ENCODE measurements around the gene AGPAT1.

Gene AGPAT1, protein sequence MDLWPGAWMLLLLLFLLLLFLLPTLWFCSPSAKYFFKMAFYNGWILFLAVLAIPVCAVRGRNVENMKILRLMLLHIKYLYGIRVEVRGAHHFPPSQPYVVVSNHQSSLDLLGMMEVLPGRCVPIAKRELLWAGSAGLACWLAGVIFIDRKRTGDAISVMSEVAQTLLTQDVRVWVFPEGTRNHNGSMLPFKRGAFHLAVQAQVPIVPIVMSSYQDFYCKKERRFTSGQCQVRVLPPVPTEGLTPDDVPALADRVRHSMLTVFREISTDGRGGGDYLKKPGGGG

GRCh38 chr6:32175711-32176475 lies at the start of gene AGPAT1:
TSS of gene AGPAT1 (minus strand) at chr6:32176084. CDS start at chr6:32171496, 4,588 bp downstream.
- no peaks in the 10 kb centered on the region for H3K9me3 ChIP-seq (ENCODE audit: control insufficient read depth, insufficient read depth, low read depth, low read length)
- H3K9ac ChIP-seq (ENCODE audit: low read length), result peak within 1 kb of the TSS; percentile 89
- H3K27me3 ChIP-seq (ENCODE audit: control insufficient read depth, insufficient read depth, low read length), result no peaks in the 10 kb centered on the region
- peaks cover 20% of the 10 kb centered on the region for H3K36me3 ChIP-seq (ENCODE audit: control insufficient read depth, insufficient read depth, low read length)
- peak within 1 kb of the TSS; percentile 90 for H3K4me3 ChIP-seq (ENCODE audit: low read depth, low read length)
- peak within 1 kb of the TSS; percentile 91 for H3K27ac ChIP-seq (ENCODE audit: low read depth, low read length)
- H3K4me1 ChIP-seq (ENCODE audit: control insufficient read depth, insufficient read depth, low read length), result peaks cover 35% of the 10 kb centered on the region; the same call in 1 of the 2 replicates

GRCh38 chr6:32224696-32225095 lies 48.8 kb upstream of the AGPAT1 start:
- no peaks in the 10 kb centered on the region for H3K9me3 ChIP-seq (ENCODE audit: control insufficient read depth, insufficient read depth, low read depth, low read length)
- no peak overlapping the region for H3K27ac ChIP-seq (ENCODE audit: low read depth, low read length)
- H3K4me3 ChIP-seq (ENCODE audit: low read depth, low read length), result no peak overlapping the region
- peaks cover 44% of the 10 kb centered on the region for H3K27me3 ChIP-seq (ENCODE audit: control insufficient read depth, insufficient read depth, low read length)
- H3K36me3 ChIP-seq (ENCODE audit: control insufficient read depth, insufficient read depth, low read length), result no peaks in the 10 kb centered on the region
- no peak overlapping the region for H3K9ac ChIP-seq (ENCODE audit: low read length)
- peaks cover 16% of the 10 kb centered on the region; the same call in 1 of the 2 replicates for H3K4me1 ChIP-seq (ENCODE audit: control insufficient read depth, insufficient read depth, low read length)

DNA sequence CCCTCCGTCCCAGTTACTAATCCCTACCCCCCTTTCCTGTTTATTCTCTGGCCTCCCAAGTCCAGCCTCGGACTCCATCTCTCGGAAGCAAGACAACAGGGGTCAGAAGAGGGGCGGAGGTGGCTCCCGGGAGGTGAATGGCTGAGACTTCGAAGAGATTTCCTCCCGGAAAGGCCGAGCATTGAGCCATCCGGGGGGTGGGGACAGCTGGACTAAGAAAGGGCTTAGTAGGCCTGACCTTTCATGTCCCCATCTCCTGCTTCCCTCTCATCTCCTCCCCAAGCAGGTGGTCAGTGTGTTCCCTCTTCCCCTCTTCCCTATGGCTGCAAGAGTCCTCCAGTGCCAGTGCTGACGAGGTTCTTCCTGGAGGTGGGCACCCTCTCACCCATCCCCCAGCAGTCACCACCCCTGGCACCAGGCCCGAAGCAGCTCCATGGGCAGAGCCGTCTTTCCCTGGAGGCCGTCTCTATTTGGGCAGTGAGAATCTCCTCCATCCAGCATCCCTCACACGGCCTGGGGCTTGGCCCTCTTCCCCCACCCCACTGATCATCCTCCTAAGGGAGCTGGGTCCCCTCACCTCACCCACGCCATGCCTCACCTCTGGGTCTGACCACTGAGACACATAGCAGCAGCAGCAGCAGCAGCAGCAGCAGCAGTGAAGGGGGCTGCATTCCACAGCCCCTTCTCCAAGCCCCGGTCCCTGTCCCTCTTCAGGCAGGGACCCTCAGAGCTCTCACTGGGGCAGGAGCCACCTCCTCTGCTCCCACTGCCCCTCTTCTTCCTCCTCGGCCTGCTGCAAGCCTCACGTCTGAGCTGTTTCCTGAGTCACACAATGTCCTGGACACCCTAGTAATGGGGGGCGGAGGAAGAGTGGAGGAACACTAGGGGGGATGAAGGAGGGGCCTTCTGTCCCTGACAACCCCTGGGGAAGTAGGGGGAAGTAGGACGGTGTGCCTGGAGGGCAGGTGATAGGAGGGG lies 47.7 kb upstream of the AGPAT1 start, which contains the start of gene NOTCH4:
Gene NOTCH4 (minus strand): TSS at position 810 of the 978 bp plus-strand sequence. CDS start 139 bp downstream, at position 671.
- Histone ChIP-seq H3K27me3 (ENCODE audit: control insufficient read depth, insufficient read depth, low read length) (peaks cover 43% of the 10 kb centered on the region), H3K27ac (ENCODE audit: low read depth, low read length) (no peak within 1 kb of the TSS), H3K36me3 (ENCODE audit: control insufficient read depth, insufficient read depth, low read length) (no peaks in the 10 kb centered on the region), H3K9ac (ENCODE audit: low read length) (no peak within 1 kb of the TSS), H3K9me3 (ENCODE audit: control insufficient read depth, insufficient read depth, low read depth, low read length) (no peaks in the 10 kb centered on the region), H3K4me1 (ENCODE audit: control insufficient read depth, insufficient read depth, low read length) (peaks cover 16% of the 10 kb centered on the region; the same call in 1 of the 2 replicates), H3K4me3 (ENCODE audit: low read depth, low read length) (no peak within 1 kb of the TSS)

DNA sequence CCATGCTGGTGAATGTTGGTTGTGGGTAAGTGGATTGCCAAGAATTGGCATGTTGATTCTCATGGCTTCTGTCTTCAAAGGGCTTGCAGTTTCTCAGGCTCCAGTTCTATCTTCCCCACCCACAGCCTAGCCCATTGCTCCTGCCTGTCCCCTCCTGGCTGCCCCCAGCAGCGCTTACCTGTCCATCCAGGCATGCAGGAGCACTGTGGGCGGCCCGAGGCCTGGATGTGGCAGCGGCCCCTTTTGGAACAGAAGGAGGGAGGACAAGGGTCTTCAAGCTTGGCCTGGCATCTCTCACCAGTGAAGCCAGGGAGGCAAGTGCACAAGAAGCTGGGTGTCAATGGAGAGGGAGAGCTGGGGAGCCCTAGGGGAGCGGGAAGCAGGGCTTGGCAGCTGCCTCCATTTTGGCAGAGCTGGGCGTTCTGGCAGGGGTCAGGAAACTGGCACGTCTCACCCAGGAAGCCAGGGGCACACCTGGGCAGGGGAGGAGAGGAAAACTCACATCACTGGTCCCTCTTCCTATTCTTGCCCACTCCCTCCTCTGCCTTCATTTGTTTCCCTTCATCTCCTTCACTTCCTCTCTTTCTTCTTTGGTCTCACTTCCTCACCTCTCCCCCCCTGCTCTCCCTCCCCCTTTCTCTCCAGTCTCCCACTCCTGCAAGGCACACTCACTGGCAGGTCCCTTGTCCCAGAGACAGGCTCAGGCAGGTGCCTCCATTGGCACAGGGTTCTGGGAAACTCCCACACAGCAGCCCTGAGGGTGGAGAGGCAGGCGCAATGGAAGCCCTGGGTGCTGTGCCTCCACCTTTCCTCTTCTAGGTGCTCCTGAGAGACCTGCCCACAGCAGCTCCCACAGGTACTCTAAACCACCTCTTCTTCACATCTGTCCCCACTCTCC lies 46.7 kb upstream of the AGPAT1 start:
- no peak overlapping the region for H3K9ac ChIP-seq (ENCODE audit: low read length)
- H3K4me3 ChIP-seq (ENCODE audit: low read depth, low read length), result no peak overlapping the region
- H3K4me1 ChIP-seq (ENCODE audit: control insufficient read depth, insufficient read depth, low read length), result peaks cover 16% of the 10 kb centered on the region; the same call in 1 of the 2 replicates
- H3K27me3 ChIP-seq (ENCODE audit: control insufficient read depth, insufficient read depth, low read length), result peaks cover 37% of the 10 kb centered on the region
- H3K27ac ChIP-seq (ENCODE audit: low read depth, low read length), result no peak overlapping the region
- no peaks in the 10 kb centered on the region for H3K9me3 ChIP-seq (ENCODE audit: control insufficient read depth, insufficient read depth, low read depth, low read length)
- H3K36me3 ChIP-seq (ENCODE audit: control insufficient read depth, insufficient read depth, low read length), result no peaks in the 10 kb centered on the region

DNA sequence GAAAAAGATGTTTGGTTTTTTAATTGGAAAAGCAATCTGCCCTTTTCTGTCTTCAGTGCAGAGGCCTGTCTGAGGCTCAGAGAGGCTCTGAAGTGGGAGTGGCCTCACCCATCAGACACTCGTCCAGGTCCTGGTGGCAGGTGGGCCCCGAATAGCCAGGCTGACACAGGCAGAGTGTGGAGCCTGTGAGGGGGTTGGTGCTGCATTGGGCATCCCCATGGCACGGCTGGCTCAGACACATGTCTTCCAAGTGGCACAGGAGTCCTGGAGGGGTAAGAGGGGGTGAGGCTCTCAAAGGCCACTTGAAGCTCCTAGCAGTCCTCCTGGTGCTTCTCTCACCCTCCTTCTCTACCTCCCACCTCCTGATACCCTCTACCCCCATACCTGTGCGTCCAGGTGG lies 44.1 kb upstream of the AGPAT1 start:
- no peak overlapping the region for H3K9ac ChIP-seq (ENCODE audit: low read length)
- H3K4me1 ChIP-seq (ENCODE audit: control insufficient read depth, insufficient read depth, low read length), result peaks cover 16% of the 10 kb centered on the region; the same call in 1 of the 2 replicates
- peaks cover 24% of the 10 kb centered on the region; the same call in 1 of the 2 replicates for H3K27me3 ChIP-seq (ENCODE audit: control insufficient read depth, insufficient read depth, low read length)
- no peak overlapping the region for H3K27ac ChIP-seq (ENCODE audit: low read depth, low read length)
- no peaks in the 10 kb centered on the region for H3K36me3 ChIP-seq (ENCODE audit: control insufficient read depth, insufficient read depth, low read length)
- no peak overlapping the region for H3K4me3 ChIP-seq (ENCODE audit: low read depth, low read length)
- no peaks in the 10 kb centered on the region for H3K9me3 ChIP-seq (ENCODE audit: control insufficient read depth, insufficient read depth, low read depth, low read length)

GRCh38 chr6:32218167-32218566 lies 42.3 kb upstream of the AGPAT1 start:
- no peak overlapping the region for H3K27ac ChIP-seq (ENCODE audit: low read depth, low read length)
- H3K36me3 ChIP-seq (ENCODE audit: control insufficient read depth, insufficient read depth, low read length), result no peaks in the 10 kb centered on the region
- H3K4me1 ChIP-seq (ENCODE audit: control insufficient read depth, insufficient read depth, low read length), result peaks cover 5% of the 10 kb centered on the region; the same call in 1 of the 2 replicates
- H3K9me3 ChIP-seq (ENCODE audit: control insufficient read depth, insufficient read depth, low read depth, low read length), result no peaks in the 10 kb centered on the region
- H3K27me3 ChIP-seq (ENCODE audit: control insufficient read depth, insufficient read depth, low read length), result peaks cover 16% of the 10 kb centered on the region; the same call in 1 of the 2 replicates
- no peak overlapping the region for H3K4me3 ChIP-seq (ENCODE audit: low read depth, low read length)
- no peak overlapping the region for H3K9ac ChIP-seq (ENCODE audit: low read length)

DNA sequence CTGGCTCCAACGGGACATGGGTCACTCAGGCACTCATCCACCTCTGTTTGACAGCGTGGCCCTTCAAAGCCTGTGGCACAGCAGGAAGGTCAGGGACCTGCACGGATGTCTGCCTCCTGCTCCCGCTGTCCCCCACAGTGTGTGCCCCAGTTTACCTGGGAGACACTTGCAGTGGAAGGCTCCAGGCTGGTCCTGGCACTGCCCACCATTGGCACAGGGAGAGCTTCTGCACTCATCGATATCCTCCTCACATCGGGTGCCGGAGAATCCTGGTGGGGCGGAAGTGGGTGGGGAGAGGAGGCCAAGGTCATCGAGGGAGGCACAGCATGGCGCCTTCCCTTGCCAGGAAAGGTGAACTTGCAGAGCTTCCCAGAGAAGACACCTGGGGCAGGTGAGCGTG lies 41.1 kb upstream of the AGPAT1 start:
- Histone ChIP-seq H3K36me3 (ENCODE audit: control insufficient read depth, insufficient read depth, low read length) (no peaks in the 10 kb centered on the region), H3K9ac (ENCODE audit: low read length) (no peak overlapping the region), H3K9me3 (ENCODE audit: control insufficient read depth, insufficient read depth, low read depth, low read length) (no peaks in the 10 kb centered on the region), H3K27ac (ENCODE audit: low read depth, low read length) (no peak overlapping the region), H3K4me1 (ENCODE audit: control insufficient read depth, insufficient read depth, low read length) (no peaks in the 10 kb centered on the region), H3K4me3 (ENCODE audit: low read depth, low read length) (no peak overlapping the region), H3K27me3 (ENCODE audit: control insufficient read depth, insufficient read depth, low read length) (peaks cover 16% of the 10 kb centered on the region; the same call in 1 of the 2 replicates)

DNA sequence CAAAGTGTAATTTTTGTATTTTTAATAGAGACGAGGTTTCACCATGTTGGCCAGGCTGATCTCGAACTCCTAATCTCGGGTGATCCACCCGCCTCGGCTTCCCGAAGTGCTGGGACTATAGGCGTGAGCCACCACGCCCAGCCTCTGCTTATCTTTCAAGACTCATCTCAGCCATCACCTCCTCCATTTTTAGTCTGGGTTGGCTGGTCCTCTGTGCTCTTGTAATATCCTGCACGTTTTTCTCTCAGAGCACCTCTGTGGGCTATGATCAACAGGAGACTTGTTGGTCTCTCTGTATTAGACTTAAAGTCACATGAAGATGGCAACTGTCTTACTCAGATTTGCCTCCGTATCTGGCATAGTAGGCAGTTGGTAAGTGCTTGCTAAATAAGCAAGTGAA lies 40.4 kb upstream of the AGPAT1 start:
- Histone ChIP-seq H3K4me3 (ENCODE audit: low read depth, low read length) (no peak overlapping the region), H3K9me3 (ENCODE audit: control insufficient read depth, insufficient read depth, low read depth, low read length) (no peaks in the 10 kb centered on the region), H3K27ac (ENCODE audit: low read depth, low read length) (no peak overlapping the region), H3K9ac (ENCODE audit: low read length) (no peak overlapping the region), H3K4me1 (ENCODE audit: control insufficient read depth, insufficient read depth, low read length) (no peaks in the 10 kb centered on the region), H3K36me3 (ENCODE audit: control insufficient read depth, insufficient read depth, low read length) (no peaks in the 10 kb centered on the region), H3K27me3 (ENCODE audit: control insufficient read depth, insufficient read depth, low read length) (peaks cover 14% of the 10 kb centered on the region; the same call in 1 of the 2 replicates)

DNA sequence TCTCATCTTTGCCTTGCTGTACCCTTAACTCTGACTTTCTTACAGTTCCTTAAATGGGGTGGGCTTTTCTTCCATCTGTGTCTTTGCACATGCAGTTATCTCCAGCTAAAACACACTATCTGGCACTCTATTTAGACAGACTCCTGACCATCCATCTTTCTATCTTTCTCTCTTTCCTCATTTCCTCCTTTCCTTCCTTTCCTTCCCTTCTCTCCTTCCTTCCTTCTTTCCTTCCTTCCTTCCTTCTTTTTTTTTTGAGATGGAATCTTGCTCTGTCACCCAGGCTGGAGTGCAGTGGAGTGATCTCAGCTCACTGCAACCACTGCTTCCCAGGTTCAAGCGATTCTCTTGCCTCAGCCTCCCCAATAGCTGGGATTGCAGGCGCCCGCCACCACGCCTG lies 39.7 kb upstream of the AGPAT1 start:
- Histone ChIP-seq H3K4me1 (ENCODE audit: control insufficient read depth, insufficient read depth, low read length) (no peaks in the 10 kb centered on the region), H3K9me3 (ENCODE audit: control insufficient read depth, insufficient read depth, low read depth, low read length) (no peaks in the 10 kb centered on the region), H3K9ac (ENCODE audit: low read length) (no peak overlapping the region), H3K4me3 (ENCODE audit: low read depth, low read length) (no peak overlapping the region), H3K36me3 (ENCODE audit: control insufficient read depth, insufficient read depth, low read length) (no peaks in the 10 kb centered on the region), H3K27me3 (ENCODE audit: control insufficient read depth, insufficient read depth, low read length) (peaks cover 8% of the 10 kb centered on the region; the same call in 1 of the 2 replicates), H3K27ac (ENCODE audit: low read depth, low read length) (no peak overlapping the region)

GRCh38 chr6:32214126-32214525 lies 38.2 kb upstream of the AGPAT1 start:
- Histone ChIP-seq H3K4me1 (ENCODE audit: control insufficient read depth, insufficient read depth, low read length) (no peaks in the 10 kb centered on the region), H3K36me3 (ENCODE audit: control insufficient read depth, insufficient read depth, low read length) (no peaks in the 10 kb centered on the region), H3K27ac (ENCODE audit: low read depth, low read length) (no peak overlapping the region), H3K9me3 (ENCODE audit: control insufficient read depth, insufficient read depth, low read depth, low read length) (no peaks in the 10 kb centered on the region), H3K27me3 (ENCODE audit: control insufficient read depth, insufficient read depth, low read length) (peaks cover 5% of the 10 kb centered on the region; the same call in 1 of the 2 replicates), H3K9ac (ENCODE audit: low read length) (no peak overlapping the region), H3K4me3 (ENCODE audit: low read depth, low read length) (no peak overlapping the region)

All from HUES6 (cell line).